DOHH2 (cell line): Measurements from ENCODE around the gene TMEM39B.
"Not testable (repeated sequence)": the region's sequence is repeated elsewhere in the genome, so short reads cannot be mapped to it uniquely, and the experiment has no call there.

Experiments used
- H3F3A ChIP-seq: fragments of 200-600 bp; sonication (generic), shearing (Covaris generic); 2 replicates; pipeline ENCODE4 v1.6.0; 2016; ENCODE audit warnings: antibody characterized with exemption, mild to moderate bottlenecking; ENCODE audit not compliant: control insufficient read depth, insufficient read depth
- H3K27ac ChIP-seq: fragments of 200-600 bp; sonication (generic); 2 replicates; pipeline ENCODE4 v1.5.1; 2014; ENCODE audit warnings: low read depth, mild to moderate bottlenecking, low read length, moderate library complexity
- H3K27me3 ChIP-seq: fragments of 200-600 bp; sonication (generic); 2 replicates; pipeline ENCODE4 v1.6.1; 2014; ENCODE audit warnings: mild to moderate bottlenecking, low read length, mixed read lengths; ENCODE audit not compliant: control insufficient read depth
- H3K36me3 ChIP-seq: fragments of 200-600 bp; sonication (generic); 2 replicates; pipeline ENCODE4 v1.6.1; 2014; ENCODE audit warnings: mild to moderate bottlenecking, low read length, moderate library complexity, mixed read lengths; ENCODE audit not compliant: control insufficient read depth
- H3K4me1 ChIP-seq: fragments of 200-600 bp; sonication (generic); 2 replicates; pipeline ENCODE4 v1.6.1; 2014; ENCODE audit warnings: mild to moderate bottlenecking, low read length, mixed read lengths; ENCODE audit not compliant: control insufficient read depth
- H3K4me2 ChIP-seq: fragments of 200-600 bp; sonication (generic); 2 replicates; pipeline ENCODE4 v1.6.0; 2014; ENCODE audit warnings: mild to moderate bottlenecking, low read length, moderate library complexity
- H3K4me3 ChIP-seq: fragments of 200-600 bp; sonication (generic); 2 replicates; pipeline ENCODE4 v1.5.1; 2014; ENCODE audit warnings: mild to moderate bottlenecking, low read length, mixed read lengths
- H3K79me2 ChIP-seq: fragments of 200-600 bp; sonication (generic); 2 replicates; pipeline ENCODE4 v1.6.1; 2014; ENCODE audit warnings: mild to moderate bottlenecking, low read length, mixed read lengths; ENCODE audit not compliant: control insufficient read depth
- H3K9me2 ChIP-seq: fragments of 200-600 bp; sonication (generic); replicated peaks from 2 replicates; pipeline ENCODE4 v1.6.1; 2014; ENCODE audit warnings: mild to moderate bottlenecking, low read length, mixed read lengths; ENCODE audit not compliant: control insufficient read depth
- H3K9me3 ChIP-seq: fragments of 200-600 bp; sonication (generic); 2 replicates; pipeline ENCODE4 v1.6.1; 2014; ENCODE audit warnings: antibody characterized with exemption, low read length, mixed read lengths; ENCODE audit not compliant: control insufficient read depth, insufficient read depth
- H4K20me1 ChIP-seq: fragments of 200-600 bp; sonication (generic); 2 replicates; pipeline ENCODE4 v1.6.0; 2014; ENCODE audit warnings: low read depth, mild to moderate bottlenecking, antibody characterized with exemption, low read length, moderate library complexity; ENCODE audit not compliant: control insufficient read depth, insufficient read depth
- CTCF ChIP-seq: fragments of 200-600 bp; sonication (generic); IDR thresholded peaks from one replicate; pipeline ENCODE4 v1.5.1; 2014; ENCODE audit warnings: antibody characterized with exemption, mild to moderate bottlenecking, low read depth, low read length; ENCODE audit not compliant: poor library complexity, severe bottlenecking
- EZH2phosphoT487 ChIP-seq: fragments of 200-600 bp; sonication (generic); IDR thresholded peaks from 2 replicates; pipeline ENCODE4 v1.6.1; 2017; ENCODE audit warnings: borderline replicate concordance, mild to moderate bottlenecking, antibody characterized with exemption, low read length, moderate library complexity, mixed read lengths

TMEM39B gene

GRCh38 chr1:32142446-32143301 is 69.9 kb downstream of the TMEM39B start:
- no peak overlapping the region for H3K4me3 ChIP-seq
- peaks cover under 1% of the 10 kb centered on the region; the same call in 1 of the 2 replicates for H3K36me3 ChIP-seq
- H3K27ac ChIP-seq: no peak overlapping the region
- no peak overlapping the region for H3K4me2 ChIP-seq
- peaks cover 94% of the 10 kb centered on the region for H3K79me2 ChIP-seq
- 0 out of 2 replicates have a peak, but pooled peaks cover 4% of the 10 kb centered on the region for H3F3A ChIP-seq
- H3K27me3 ChIP-seq: no peaks in the 10 kb centered on the region
- H3K9me3 ChIP-seq: no peaks in the 10 kb centered on the region
- H4K20me1 ChIP-seq: peaks cover 11% of the 10 kb centered on the region; the same call in 1 of the 2 replicates
- TF ChIP-seq CTCF (no peak), EZH2phosphoT487 (no peak)
- no peaks in the 10 kb centered on the region for H3K9me2 ChIP-seq
- H3K4me1 ChIP-seq: peaks cover 18% of the 10 kb centered on the region; the same call in 1 of the 2 replicates

GRCh38 chr1:32143302-32143695 is 70.6 kb downstream of the TMEM39B start:
- H3K27ac ChIP-seq, H3K36me3 ChIP-seq, H3K27me3 ChIP-seq, H3K4me2 ChIP-seq, H3F3A ChIP-seq, H3K4me3 ChIP-seq, H3K9me3 ChIP-seq, H3K9me2 ChIP-seq: not testable (repeated sequence)
- H3K79me2 ChIP-seq: peaks cover 95% of the 10 kb centered on the region
- peaks cover 11% of the 10 kb centered on the region; the same call in 1 of the 2 replicates for H4K20me1 ChIP-seq
- H3K4me1 ChIP-seq: peaks cover 18% of the 10 kb centered on the region; the same call in 1 of the 2 replicates

GRCh38 chr1:32144033-32144432 is 71.3 kb downstream of the TMEM39B start:
- H3K36me3 ChIP-seq: peaks cover 6% of the 10 kb centered on the region; the same call in 1 of the 2 replicates
- no peak overlapping the region for H3K27ac ChIP-seq
- no peak overlapping the region for H3K4me2 ChIP-seq
- H3K27me3 ChIP-seq: no peaks in the 10 kb centered on the region
- H3K9me2 ChIP-seq: no peaks in the 10 kb centered on the region
- H3K4me3 ChIP-seq: no peak overlapping the region
- 0 out of 2 replicates have a peak, but pooled peaks cover 4% of the 10 kb centered on the region for H3F3A ChIP-seq
- TF ChIP-seq CTCF (no peak), EZH2phosphoT487 (no peak)
- peaks cover 96% of the 10 kb centered on the region for H3K79me2 ChIP-seq
- peaks cover 11% of the 10 kb centered on the region; the same call in 1 of the 2 replicates for H4K20me1 ChIP-seq
- no peaks in the 10 kb centered on the region for H3K9me3 ChIP-seq
- H3K4me1 ChIP-seq: peaks cover 11% of the 10 kb centered on the region; the same call in 1 of the 2 replicates

- not testable (repeated sequence) for H3K4me2 ChIP-seq, H3K4me3 ChIP-seq, H3K36me3 ChIP-seq, H3K9me3 ChIP-seq, H3K27ac ChIP-seq, H3K27me3 ChIP-seq, H4K20me1 ChIP-seq, H3F3A ChIP-seq, H3K9me2 ChIP-seq, H3K4me1 ChIP-seq
- peaks cover 94% of the 10 kb centered on the region for H3K79me2 ChIP-seq
Observed at GRCh38 chr1:32147799-32148198, 75.1 kb downstream of the TMEM39B start.
